ENCODE data around the gene TXNRD2. TPM values are rescaled to one million over a fixed set of nuclear protein-coding genes. Genes with fewer than 3 reads are reported as not detected.

Gene TXNRD2
- total and polyA plus RNA-seq, 2 experiments from 2014 or later, result 11.2 to 12.4 TPM

DNA sequence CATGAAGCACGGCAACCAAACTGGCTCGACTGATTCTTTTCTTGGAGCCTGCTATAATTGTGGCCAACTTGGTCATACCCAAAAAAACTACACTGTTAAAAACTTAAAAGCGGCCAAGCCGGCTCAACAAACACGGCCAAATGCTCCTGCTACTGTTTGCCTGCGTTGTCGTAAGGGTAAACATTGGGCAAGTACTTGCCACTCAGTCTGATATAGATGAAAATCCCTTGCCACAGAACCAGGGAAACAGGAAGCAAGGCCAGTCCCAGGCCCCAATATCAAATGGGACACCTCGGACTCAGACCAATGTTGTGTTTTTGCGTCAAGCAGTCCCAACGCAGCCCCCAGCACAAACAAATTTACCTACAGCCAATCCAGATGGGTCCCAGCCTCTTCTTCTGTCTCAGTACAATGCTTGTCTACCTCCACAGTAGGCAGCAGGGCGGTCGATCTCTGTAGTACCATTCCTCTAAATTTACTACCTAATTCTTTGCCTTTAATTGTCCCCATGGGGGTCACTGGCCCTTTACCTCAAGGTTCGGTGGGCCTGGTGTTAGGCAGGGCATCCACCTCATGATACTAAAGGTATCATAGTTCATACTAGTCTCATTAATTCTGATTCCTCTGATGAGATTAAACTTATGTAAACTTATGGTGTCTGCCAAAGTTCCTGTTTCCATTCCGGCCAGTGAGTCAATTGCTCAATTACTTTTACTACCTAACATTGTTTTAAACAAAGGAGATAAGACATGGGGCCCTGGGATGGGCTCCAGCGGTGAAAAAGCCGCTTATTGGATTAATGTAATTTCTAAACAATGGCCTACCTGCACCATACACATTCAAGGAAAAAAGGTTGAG is 3.8 kb downstream of the TXNRD2 start:
- no peak for ATAC-seq

DNA sequence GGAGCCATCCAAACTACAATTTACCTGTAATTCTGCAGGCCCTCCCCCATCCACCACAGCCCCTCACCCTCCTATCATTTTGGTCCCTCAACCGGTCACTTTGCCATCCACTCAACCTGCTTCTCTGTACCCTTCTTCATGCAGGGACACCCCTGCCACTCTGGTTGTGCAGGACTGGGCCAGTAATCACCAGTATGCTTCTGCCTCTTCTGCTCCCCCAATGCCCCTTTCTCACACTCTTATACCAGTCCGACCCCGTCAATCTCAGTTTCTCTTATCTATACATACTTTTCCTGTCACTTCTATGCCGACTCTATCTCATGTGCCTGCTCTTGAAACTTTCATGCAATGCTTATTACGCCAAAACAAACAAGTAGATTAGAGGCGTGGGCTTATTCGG is 5.1 kb downstream of the TXNRD2 start:
- Histone ChIP-seq H2AFZ (no peak overlapping the region), H3K79me2 (replicated peaks; ENCODE audit: insufficient read depth) (no peaks in the 10 kb centered on the region), H3K36me3 (ENCODE audit: insufficient read depth) (peaks cover 2% of the 10 kb centered on the region; the same call in 1 of the 2 replicates), H4K20me1 (replicated peaks; ENCODE audit: insufficient read depth) (no peaks in the 10 kb centered on the region), H3K27me3 (ENCODE audit: insufficient read depth) (no peaks in the 10 kb centered on the region), H3F3A (replicated peaks; ENCODE audit: low read depth) (no peaks in the 10 kb centered on the region), H3K4me3 (no peak overlapping the region), H3K4me2 (no peak overlapping the region), H3K4me1 (ENCODE audit: insufficient read depth) (no peaks in the 10 kb centered on the region), H3K27ac (ENCODE audit: low read depth) (no peak overlapping the region), H3K9me2 (ENCODE audit: insufficient read depth) (peaks cover 3% of the 10 kb centered on the region; the same call in 1 of the 2 replicates)
- Mint-ChIP-seq H3K27ac (no peak overlapping the region), H3K9me3 (peaks cover 19% of the 10 kb centered on the region), H3K4me1 (no peaks in the 10 kb centered on the region; the same call in 2 of the 3 replicates), H3K27me3 (ENCODE audit: insufficient read depth, low read depth, poor library complexity) (peaks cover 8% of the 10 kb centered on the region), H3K36me3 (ENCODE audit: low read depth) (peaks cover 21% of the 10 kb centered on the region), H3K4me3 (no peak overlapping the region)
- DNase-seq (ENCODE audit: low spot score) (no peak), ATAC-seq (no peak)
- TF ChIP-seq, protein P1, sequence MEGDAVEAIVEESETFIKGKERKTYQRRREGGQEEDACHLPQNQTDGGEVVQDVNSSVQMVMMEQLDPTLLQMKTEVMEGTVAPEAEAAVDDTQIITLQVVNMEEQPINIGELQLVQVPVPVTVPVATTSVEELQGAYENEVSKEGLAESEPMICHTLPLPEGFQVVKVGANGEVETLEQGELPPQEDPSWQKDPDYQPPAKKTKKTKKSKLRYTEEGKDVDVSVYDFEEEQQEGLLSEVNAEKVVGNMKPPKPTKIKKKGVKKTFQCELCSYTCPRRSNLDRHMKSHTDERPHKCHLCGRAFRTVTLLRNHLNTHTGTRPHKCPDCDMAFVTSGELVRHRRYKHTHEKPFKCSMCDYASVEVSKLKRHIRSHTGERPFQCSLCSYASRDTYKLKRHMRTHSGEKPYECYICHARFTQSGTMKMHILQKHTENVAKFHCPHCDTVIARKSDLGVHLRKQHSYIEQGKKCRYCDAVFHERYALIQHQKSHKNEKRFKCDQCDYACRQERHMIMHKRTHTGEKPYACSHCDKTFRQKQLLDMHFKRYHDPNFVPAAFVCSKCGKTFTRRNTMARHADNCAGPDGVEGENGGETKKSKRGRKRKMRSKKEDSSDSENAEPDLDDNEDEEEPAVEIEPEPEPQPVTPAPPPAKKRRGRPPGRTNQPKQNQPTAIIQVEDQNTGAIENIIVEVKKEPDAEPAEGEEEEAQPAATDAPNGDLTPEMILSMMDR (conservative IDR thresholded peaks at IDR 0.05; ENCODE audit: low read depth in 2 of 2), result no peak
- TF ChIP-seq CREB1 (CRISPR knock-in tag; IDR thresholded peaks at IDR 0.05; ENCODE audit: low read depth), result no peak
- no peak for TF ChIP-seq STAT1 (IDR thresholded peaks at IDR 0.05; ENCODE audit: unreplicated experiment)
- no peak for TF ChIP-seq POLR2AphosphoS5 (IDR thresholded peaks at IDR 0.05; ENCODE audit: low read depth)
- TF ChIP-seq ZNF114 (CRISPR knock-in tag; IDR thresholded peaks at IDR 0.05), result no peak
- TF ChIP-seq, protein P2, sequence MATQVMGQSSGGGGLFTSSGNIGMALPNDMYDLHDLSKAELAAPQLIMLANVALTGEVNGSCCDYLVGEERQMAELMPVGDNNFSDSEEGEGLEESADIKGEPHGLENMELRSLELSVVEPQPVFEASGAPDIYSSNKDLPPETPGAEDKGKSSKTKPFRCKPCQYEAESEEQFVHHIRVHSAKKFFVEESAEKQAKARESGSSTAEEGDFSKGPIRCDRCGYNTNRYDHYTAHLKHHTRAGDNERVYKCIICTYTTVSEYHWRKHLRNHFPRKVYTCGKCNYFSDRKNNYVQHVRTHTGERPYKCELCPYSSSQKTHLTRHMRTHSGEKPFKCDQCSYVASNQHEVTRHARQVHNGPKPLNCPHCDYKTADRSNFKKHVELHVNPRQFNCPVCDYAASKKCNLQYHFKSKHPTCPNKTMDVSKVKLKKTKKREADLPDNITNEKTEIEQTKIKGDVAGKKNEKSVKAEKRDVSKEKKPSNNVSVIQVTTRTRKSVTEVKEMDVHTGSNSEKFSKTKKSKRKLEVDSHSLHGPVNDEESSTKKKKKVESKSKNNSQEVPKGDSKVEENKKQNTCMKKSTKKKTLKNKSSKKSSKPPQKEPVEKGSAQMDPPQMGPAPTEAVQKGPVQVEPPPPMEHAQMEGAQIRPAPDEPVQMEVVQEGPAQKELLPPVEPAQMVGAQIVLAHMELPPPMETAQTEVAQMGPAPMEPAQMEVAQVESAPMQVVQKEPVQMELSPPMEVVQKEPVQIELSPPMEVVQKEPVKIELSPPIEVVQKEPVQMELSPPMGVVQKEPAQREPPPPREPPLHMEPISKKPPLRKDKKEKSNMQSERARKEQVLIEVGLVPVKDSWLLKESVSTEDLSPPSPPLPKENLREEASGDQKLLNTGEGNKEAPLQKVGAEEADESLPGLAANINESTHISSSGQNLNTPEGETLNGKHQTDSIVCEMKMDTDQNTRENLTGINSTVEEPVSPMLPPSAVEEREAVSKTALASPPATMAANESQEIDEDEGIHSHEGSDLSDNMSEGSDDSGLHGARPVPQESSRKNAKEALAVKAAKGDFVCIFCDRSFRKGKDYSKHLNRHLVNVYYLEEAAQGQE (IDR thresholded peaks at IDR 0.05; ENCODE audit: unreplicated experiment), result no peak
- no peak for TF ChIP-seq JUNB (IDR thresholded peaks at IDR 0.05; ENCODE audit: unreplicated experiment)
- TF ChIP-seq, protein P3, sequence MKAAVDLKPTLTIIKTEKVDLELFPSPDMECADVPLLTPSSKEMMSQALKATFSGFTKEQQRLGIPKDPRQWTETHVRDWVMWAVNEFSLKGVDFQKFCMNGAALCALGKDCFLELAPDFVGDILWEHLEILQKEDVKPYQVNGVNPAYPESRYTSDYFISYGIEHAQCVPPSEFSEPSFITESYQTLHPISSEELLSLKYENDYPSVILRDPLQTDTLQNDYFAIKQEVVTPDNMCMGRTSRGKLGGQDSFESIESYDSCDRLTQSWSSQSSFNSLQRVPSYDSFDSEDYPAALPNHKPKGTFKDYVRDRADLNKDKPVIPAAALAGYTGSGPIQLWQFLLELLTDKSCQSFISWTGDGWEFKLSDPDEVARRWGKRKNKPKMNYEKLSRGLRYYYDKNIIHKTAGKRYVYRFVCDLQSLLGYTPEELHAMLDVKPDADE (IDR thresholded peaks at IDR 0.05), result no peak

More for the DNA sequence above, 3.8 kb downstream of the TXNRD2 start:
- Mint-ChIP-seq H3K36me3 (ENCODE audit: low read depth) (peaks cover 21% of the 10 kb centered on the region), H3K27me3 (ENCODE audit: insufficient read depth, low read depth, poor library complexity) (peaks cover 9% of the 10 kb centered on the region), H3K4me1 (peaks cover 9% of the 10 kb centered on the region; the same call in 2 of the 3 replicates), H3K4me3 (no peak overlapping the region), H3K9me3 (peaks cover 19% of the 10 kb centered on the region), H3K27ac (no peak overlapping the region)
- no peak for TF ChIP-seq JUNB (IDR thresholded peaks at IDR 0.05; ENCODE audit: unreplicated experiment)
- TF ChIP-seq STAT1 (IDR thresholded peaks at IDR 0.05; ENCODE audit: unreplicated experiment), result no peak
- TF ChIP-seq POLR2AphosphoS5 (IDR thresholded peaks at IDR 0.05; ENCODE audit: low read depth), result no peak
- TF ChIP-seq ZNF114 (CRISPR knock-in tag; IDR thresholded peaks at IDR 0.05), result no peak
- no peak for TF ChIP-seq EZH2 (IDR thresholded peaks at IDR 0.05; ENCODE audit: low read depth, unreplicated experiment)
- TF ChIP-seq, protein P2 (IDR thresholded peaks at IDR 0.05; ENCODE audit: unreplicated experiment), result no peak
- no peak for TF ChIP-seq NANOG (IDR thresholded peaks at IDR 0.05; ENCODE audit: borderline replicate concordance)
- no peak overlapping the region for H3K4me3 ChIP-seq
- H4K20me1 ChIP-seq (replicated peaks; ENCODE audit: insufficient read depth), result no peaks in the 10 kb centered on the region
- 0 out of 2 replicates have a peak, but pooled peaks cover 4% of the 10 kb centered on the region for H3F3A ChIP-seq (replicated peaks; ENCODE audit: low read depth)
- H3K79me2 ChIP-seq (replicated peaks; ENCODE audit: insufficient read depth), result no peaks in the 10 kb centered on the region
- peaks cover 5% of the 10 kb centered on the region for H3K4me1 ChIP-seq (ENCODE audit: insufficient read depth)
- H3K36me3 ChIP-seq (ENCODE audit: insufficient read depth), result peaks cover 2% of the 10 kb centered on the region; the same call in 1 of the 2 replicates
- no peak overlapping the region for H3K27ac ChIP-seq (ENCODE audit: low read depth)
- DNase-seq (ENCODE audit: low spot score), result no peak
- no peak overlapping the region for H2AFZ ChIP-seq
- H3K4me2 ChIP-seq, result no peak overlapping the region
- peaks cover 3% of the 10 kb centered on the region; the same call in 1 of the 2 replicates for H3K9me2 ChIP-seq (ENCODE audit: insufficient read depth)
- no peaks in the 10 kb centered on the region for H3K27me3 ChIP-seq (ENCODE audit: insufficient read depth)
